WTC11 (cell line): ENCODE results near the gene TIMM13. TPM values are rescaled to one million over a fixed set of nuclear protein-coding genes. Genes with fewer than 3 reads are reported as not detected.

Experiments
- ATAC-seq: fragments of 200-7000 bp; cut with Tn5 transposase; 2 replicates; pipeline ENCODE4 v1.10.0; 2021; ENCODE audit warnings: mild to moderate bottlenecking, moderate library complexity
- CTCF ChIA-PET: fragments of 300-600 bp; sonication (Branson Sonifier 250); formaldehyde crosslinking; loops from one replicate; lab custom pipeline; 2021; ENCODE audit warnings: antibody characterized with exemption; lab: Charles Lee
- POLR2A ChIA-PET: fragments of 350-600 bp; sonication (Branson Sonifier 250); formaldehyde crosslinking; loops from one replicate; lab custom pipeline; 2021; ENCODE audit warnings: antibody characterized with exemption; lab: Charles Lee
- DNase-seq: peaks from one replicate; pipeline ENCODE4 v3.0.0; 2021; ENCODE audit warnings: low spot score
- H3K27ac Mint-ChIP-seq: 2 replicates; pipeline ENCODE4 v1.8.0; 2021; ENCODE audit warnings: mixed read lengths
- H3K27me3 Mint-ChIP-seq: 2 replicates; pipeline ENCODE4 v1.8.0; 2021; ENCODE audit warnings: low read depth, mild to moderate bottlenecking, moderate library complexity, mixed read lengths
- H3K36me3 Mint-ChIP-seq: 2 replicates; pipeline ENCODE4 v1.8.0; 2021; ENCODE audit warnings: mixed read lengths
- H3K4me1 Mint-ChIP-seq: 2 replicates; pipeline ENCODE4 v1.8.0; 2022; ENCODE audit warnings: mixed read lengths
- H3K4me3 Mint-ChIP-seq: 2 replicates; pipeline ENCODE4 v1.8.0; 2021; ENCODE audit warnings: mild to moderate bottlenecking, moderate library complexity, mixed read lengths
- H3K9me3 Mint-ChIP-seq: 2 replicates; pipeline ENCODE4 v1.8.0; 2021; ENCODE audit warnings: mixed read lengths
- ATF1 ChIP-seq: sonication (generic); formaldehyde crosslinking; IDR thresholded peaks from 2 replicates; pipeline ENCODE4 v1.8.1; 2023; ENCODE audit warnings: mild to moderate bottlenecking, moderate library complexity, missing genetic modification reagents
- CREB1 ChIP-seq: sonication (generic); formaldehyde crosslinking; IDR thresholded peaks from 2 replicates; pipeline ENCODE4 v1.8.0; 2023; ENCODE audit warnings: mild to moderate bottlenecking, missing genetic modification reagents
- CTCF ChIP-seq: fragments of 200-600 bp; IDR thresholded peaks from 2 replicates; pipeline ENCODE4 v1.8.0; 2022; ENCODE audit warnings: antibody characterized with exemption
- ESRRA ChIP-seq: sonication (generic); formaldehyde crosslinking; IDR thresholded peaks from 2 replicates; pipeline ENCODE4 v1.8.1; 2022; ENCODE audit warnings: mild to moderate bottlenecking, missing genetic modification reagents, borderline replicate concordance
- FOXP1 ChIP-seq: sonication (generic); formaldehyde crosslinking; IDR thresholded peaks from 2 replicates; pipeline ENCODE4 v1.8.0; 2022; ENCODE audit warnings: missing genetic modification reagents, mild to moderate bottlenecking, moderate library complexity, borderline replicate concordance
- GABPB1 ChIP-seq: sonication (generic); formaldehyde crosslinking; IDR thresholded peaks from 2 replicates; pipeline ENCODE4 v1.8.1; 2023; ENCODE audit warnings: mild to moderate bottlenecking, missing genetic modification reagents
- IRF1 ChIP-seq: sonication (generic); formaldehyde crosslinking; IDR thresholded peaks from 2 replicates; pipeline ENCODE4 v1.8.0; 2023; ENCODE audit warnings: missing genetic modification reagents
- NFE2L1 ChIP-seq: sonication (generic); formaldehyde crosslinking; IDR thresholded peaks from 2 replicates; pipeline ENCODE4 v1.8.1; 2023; ENCODE audit warnings: missing genetic modification reagents
- NR1H2 ChIP-seq: sonication (generic); formaldehyde crosslinking; IDR thresholded peaks from 2 replicates; pipeline ENCODE4 v1.9.0; 2021; ENCODE audit warnings: mild to moderate bottlenecking, moderate library complexity, missing genetic modification reagents
- RELA ChIP-seq: sonication (generic); formaldehyde crosslinking; IDR thresholded peaks from 2 replicates; pipeline ENCODE4 v1.8.1; 2022; ENCODE audit warnings: missing genetic modification reagents, mild to moderate bottlenecking, borderline replicate concordance
- RORB ChIP-seq: fragments of 250-450 bp; sonication (Bioruptor Pico); IDR thresholded peaks from 2 replicates; pipeline ENCODE4 v1.9.0; 2021; ENCODE audit warnings: mild to moderate bottlenecking
- USF2 ChIP-seq: sonication (generic); formaldehyde crosslinking; IDR thresholded peaks from 2 replicates; pipeline ENCODE4 v1.8.1; 2023; ENCODE audit warnings: mild to moderate bottlenecking, missing genetic modification reagents, moderate library complexity
- ZNF121 ChIP-seq: sonication (generic); formaldehyde crosslinking; IDR thresholded peaks from 2 replicates; pipeline ENCODE4 v1.8.0; 2023; ENCODE audit warnings: missing genetic modification reagents
- ZNF138 ChIP-seq: sonication (generic); formaldehyde crosslinking; conservative IDR thresholded peaks from 2 replicates; pipeline ENCODE4 v1.8.1; 2022; ENCODE audit warnings: mild to moderate bottlenecking, moderate library complexity, missing genetic modification reagents
- ZNF317 ChIP-seq: sonication (generic); formaldehyde crosslinking; IDR thresholded peaks from 2 replicates; pipeline ENCODE4 v1.8.1; 2023; ENCODE audit warnings: low read depth, mild to moderate bottlenecking, moderate library complexity, missing genetic modification reagents, borderline replicate concordance
- ZNF423 ChIP-seq: fragments of 250-450 bp; sonication (Bioruptor Pico); IDR thresholded peaks from 2 replicates; pipeline ENCODE4 v2.1.2; 2022; ENCODE audit warnings: mild to moderate bottlenecking, moderate library complexity
- total RNA-seq: library from RNA; stranded (reverse); gene quantifications from 3 replicates; pipeline ENCODE4 v1.2.3, GENCODE V29; 2021
- TF ChIP-seq, protein P1 (sequence below): fragments of 250-450 bp; sonication (Bioruptor Pico); IDR thresholded peaks from 2 replicates; pipeline ENCODE4 v1.8.0; 2021; ENCODE audit warnings: mild to moderate bottlenecking
- TF ChIP-seq, protein P2 (sequence below): sonication (generic); formaldehyde crosslinking; conservative IDR thresholded peaks from 2 replicates; pipeline ENCODE4 v1.8.1; 2022; ENCODE audit warnings: mild to moderate bottlenecking, missing genetic modification reagents
- TF ChIP-seq, protein P3 (sequence below): sonication (generic); formaldehyde crosslinking; IDR thresholded peaks from 2 replicates; pipeline ENCODE4 v1.8.1; 2022; ENCODE audit warnings: missing genetic modification reagents, borderline replicate concordance
- TF ChIP-seq, protein P4 (sequence below): sonication (generic); formaldehyde crosslinking; IDR thresholded peaks from 2 replicates; pipeline ENCODE4 v1.8.1; 2022; ENCODE audit warnings: mild to moderate bottlenecking, missing genetic modification reagents, moderate library complexity, borderline replicate concordance
- TF ChIP-seq, protein P5 (sequence below): sonication (generic); formaldehyde crosslinking; IDR thresholded peaks from 2 replicates; pipeline ENCODE4 v1.8.1; 2023; ENCODE audit warnings: mild to moderate bottlenecking, missing genetic modification reagents
- TF ChIP-seq, protein P6 (sequence below): fragments of 250-450 bp; sonication (Bioruptor Pico); IDR thresholded peaks from 2 replicates; pipeline ENCODE4 v1.9.0; 2021; ENCODE audit warnings: mild to moderate bottlenecking

TIMM13 gene
- total RNA-seq, 1 experiment from 2014 or later, result 342 TPM

DNA sequence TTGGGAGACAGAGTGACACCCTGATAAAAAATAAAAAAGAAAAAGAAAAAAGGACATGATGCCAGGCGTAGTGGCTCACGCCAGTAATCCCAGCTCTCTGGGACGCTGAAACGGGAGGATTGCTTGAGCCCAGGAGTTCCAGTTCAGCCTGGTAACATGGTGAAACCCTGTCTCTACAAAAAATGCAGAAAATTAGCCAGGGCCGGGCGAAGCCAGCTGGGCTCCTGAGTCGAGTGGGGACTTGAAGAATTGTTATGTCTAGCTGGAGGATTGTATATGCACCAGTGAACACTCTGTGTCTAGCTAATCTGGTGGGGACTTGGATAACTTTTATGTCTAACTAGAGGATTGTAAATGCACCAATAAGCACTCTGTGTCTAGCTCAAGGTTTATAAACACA lies 35.0 kb downstream of the TIMM13 start:
- DNase-seq (no peak), ATAC-seq (no peak)
- no peak overlapping the region for H3K27ac Mint-ChIP-seq
- TF ChIP-seq, protein P1, sequence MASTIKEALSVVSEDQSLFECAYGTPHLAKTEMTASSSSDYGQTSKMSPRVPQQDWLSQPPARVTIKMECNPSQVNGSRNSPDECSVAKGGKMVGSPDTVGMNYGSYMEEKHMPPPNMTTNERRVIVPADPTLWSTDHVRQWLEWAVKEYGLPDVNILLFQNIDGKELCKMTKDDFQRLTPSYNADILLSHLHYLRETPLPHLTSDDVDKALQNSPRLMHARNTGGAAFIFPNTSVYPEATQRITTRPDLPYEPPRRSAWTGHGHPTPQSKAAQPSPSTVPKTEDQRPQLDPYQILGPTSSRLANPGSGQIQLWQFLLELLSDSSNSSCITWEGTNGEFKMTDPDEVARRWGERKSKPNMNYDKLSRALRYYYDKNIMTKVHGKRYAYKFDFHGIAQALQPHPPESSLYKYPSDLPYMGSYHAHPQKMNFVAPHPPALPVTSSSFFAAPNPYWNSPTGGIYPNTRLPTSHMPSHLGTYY, result no peak
- no peak for TF ChIP-seq ZNF138 (CRISPR knock-in tag)
- TF ChIP-seq NR1H2 (CRISPR knock-in tag), result no peak
- no peak for TF ChIP-seq IRF1 (CRISPR knock-in tag)
- TF ChIP-seq, protein P2, sequence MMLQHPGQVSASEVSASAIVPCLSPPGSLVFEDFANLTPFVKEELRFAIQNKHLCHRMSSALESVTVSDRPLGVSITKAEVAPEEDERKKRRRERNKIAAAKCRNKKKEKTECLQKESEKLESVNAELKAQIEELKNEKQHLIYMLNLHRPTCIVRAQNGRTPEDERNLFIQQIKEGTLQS (CRISPR knock-in tag), result no peak
- no peak for TF ChIP-seq GABPB1 (CRISPR knock-in tag)
- TF ChIP-seq RELA (CRISPR knock-in tag), result no peak
- no peak for TF ChIP-seq RORB (CRISPR knock-in tag)
- no peak for TF ChIP-seq ATF1 (CRISPR knock-in tag)
- TF ChIP-seq ZNF317 (CRISPR knock-in tag), result no peak
- no peak for TF ChIP-seq CREB1
- TF ChIP-seq, protein P3, sequence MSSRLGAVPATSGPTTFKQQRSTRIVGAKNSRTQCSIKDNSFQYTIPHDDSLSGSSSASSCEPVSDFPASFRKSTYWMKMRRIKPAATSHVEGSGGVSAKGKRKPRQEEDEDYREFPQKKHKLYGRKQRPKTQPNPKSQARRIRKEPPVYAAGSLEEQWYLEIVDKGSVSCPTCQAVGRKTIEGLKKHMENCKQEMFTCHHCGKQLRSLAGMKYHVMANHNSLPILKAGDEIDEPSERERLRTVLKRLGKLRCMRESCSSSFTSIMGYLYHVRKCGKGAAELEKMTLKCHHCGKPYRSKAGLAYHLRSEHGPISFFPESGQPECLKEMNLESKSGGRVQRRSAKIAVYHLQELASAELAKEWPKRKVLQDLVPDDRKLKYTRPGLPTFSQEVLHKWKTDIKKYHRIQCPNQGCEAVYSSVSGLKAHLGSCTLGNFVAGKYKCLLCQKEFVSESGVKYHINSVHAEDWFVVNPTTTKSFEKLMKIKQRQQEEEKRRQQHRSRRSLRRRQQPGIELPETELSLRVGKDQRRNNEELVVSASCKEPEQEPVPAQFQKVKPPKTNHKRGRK (CRISPR knock-in tag), result no peak
- TF ChIP-seq, protein P4, sequence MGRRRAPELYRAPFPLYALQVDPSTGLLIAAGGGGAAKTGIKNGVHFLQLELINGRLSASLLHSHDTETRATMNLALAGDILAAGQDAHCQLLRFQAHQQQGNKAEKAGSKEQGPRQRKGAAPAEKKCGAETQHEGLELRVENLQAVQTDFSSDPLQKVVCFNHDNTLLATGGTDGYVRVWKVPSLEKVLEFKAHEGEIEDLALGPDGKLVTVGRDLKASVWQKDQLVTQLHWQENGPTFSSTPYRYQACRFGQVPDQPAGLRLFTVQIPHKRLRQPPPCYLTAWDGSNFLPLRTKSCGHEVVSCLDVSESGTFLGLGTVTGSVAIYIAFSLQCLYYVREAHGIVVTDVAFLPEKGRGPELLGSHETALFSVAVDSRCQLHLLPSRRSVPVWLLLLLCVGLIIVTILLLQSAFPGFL (CRISPR knock-in tag), result no peak
- no peak for TF ChIP-seq ZNF423
- H3K4me1 Mint-ChIP-seq, result no peaks in the 10 kb centered on the region
- peaks cover 7% of the 10 kb centered on the region; the same call in 1 of the 2 replicates for H3K27me3 Mint-ChIP-seq
- H3K9me3 Mint-ChIP-seq, result peaks cover 8% of the 10 kb centered on the region
- POLR2A ChIA-PET, result no interaction called here
- CTCF ChIA-PET, result interaction anchor here (0.5 to 2.6 kb wide), 10 partner anchors 11 to 236 kb away, joined by 3 to 8 read pairs (median 4); no protein-coding TSS in a partner anchor
- no peaks in the 10 kb centered on the region for H3K36me3 Mint-ChIP-seq
- no peak overlapping the region for H3K4me3 Mint-ChIP-seq

- H3K4me1 Mint-ChIP-seq, result no peaks in the 10 kb centered on the region
- ChIA-PET CTCF (interaction anchor here (0.6 to 1.2 kb wide), 7 partner anchors 16 to 1394 kb away, joined by 3 to 5 read pairs (median 3); no protein-coding TSS in a partner anchor), POLR2A (no interaction called here)
- H3K9me3 Mint-ChIP-seq, result peaks cover 8% of the 10 kb centered on the region
- H3K27me3 Mint-ChIP-seq, result peaks cover 7% of the 10 kb centered on the region; the same call in 1 of the 2 replicates
- DNase-seq (no peak), ATAC-seq (peak; percentile 39; the same call in 1 of the 2 replicates)
- H3K36me3 Mint-ChIP-seq, result no peaks in the 10 kb centered on the region
- H3K27ac Mint-ChIP-seq, result no peak overlapping the region
- H3K4me3 Mint-ChIP-seq, result no peak overlapping the region
- TF ChIP-seq, protein P5, sequence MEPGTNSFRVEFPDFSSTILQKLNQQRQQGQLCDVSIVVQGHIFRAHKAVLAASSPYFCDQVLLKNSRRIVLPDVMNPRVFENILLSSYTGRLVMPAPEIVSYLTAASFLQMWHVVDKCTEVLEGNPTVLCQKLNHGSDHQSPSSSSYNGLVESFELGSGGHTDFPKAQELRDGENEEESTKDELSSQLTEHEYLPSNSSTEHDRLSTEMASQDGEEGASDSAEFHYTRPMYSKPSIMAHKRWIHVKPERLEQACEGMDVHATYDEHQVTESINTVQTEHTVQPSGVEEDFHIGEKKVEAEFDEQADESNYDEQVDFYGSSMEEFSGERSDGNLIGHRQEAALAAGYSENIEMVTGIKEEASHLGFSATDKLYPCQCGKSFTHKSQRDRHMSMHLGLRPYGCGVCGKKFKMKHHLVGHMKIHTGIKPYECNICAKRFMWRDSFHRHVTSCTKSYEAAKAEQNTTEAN (CRISPR knock-in tag), result peak; percentile 50; the same call in 1 of the 2 replicates
- TF ChIP-seq ESRRA (CRISPR knock-in tag) (no peak), ZNF121 (no peak), NFE2L1 (no peak), FOXP1 (CRISPR knock-in tag) (no peak), ZNF138 (CRISPR knock-in tag) (no peak), IRF1 (CRISPR knock-in tag) (no peak), USF2 (CRISPR knock-in tag) (no peak), CTCF (peak; percentile 79)
- TF ChIP-seq, protein P1, result no peak
- TF ChIP-seq, protein P6, sequence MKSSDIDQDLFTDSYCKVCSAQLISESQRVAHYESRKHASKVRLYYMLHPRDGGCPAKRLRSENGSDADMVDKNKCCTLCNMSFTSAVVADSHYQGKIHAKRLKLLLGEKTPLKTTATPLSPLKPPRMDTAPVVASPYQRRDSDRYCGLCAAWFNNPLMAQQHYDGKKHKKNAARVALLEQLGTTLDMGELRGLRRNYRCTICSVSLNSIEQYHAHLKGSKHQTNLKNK (CRISPR knock-in tag), result no peak
Observed at GRCh38 chr19:2391118-2391725, 36.2 kb downstream of the TIMM13 start.
